ENCODE data around the gene STAMBPL1. TPM values are rescaled to one million over a fixed set of nuclear protein-coding genes. Genes with fewer than 3 reads are reported as not detected.
A peak's percentile ranks its signal among the peaks of the same experiment; 100 is the strongest.
"Not testable (repeated sequence)": the region's sequence is repeated elsewhere in the genome, so short reads cannot be mapped to it uniquely, and the experiment has no call there.

STAMBPL1 gene
- total RNA-seq, 1 donor from 2014 or later, result 2.4 TPM

DNA sequence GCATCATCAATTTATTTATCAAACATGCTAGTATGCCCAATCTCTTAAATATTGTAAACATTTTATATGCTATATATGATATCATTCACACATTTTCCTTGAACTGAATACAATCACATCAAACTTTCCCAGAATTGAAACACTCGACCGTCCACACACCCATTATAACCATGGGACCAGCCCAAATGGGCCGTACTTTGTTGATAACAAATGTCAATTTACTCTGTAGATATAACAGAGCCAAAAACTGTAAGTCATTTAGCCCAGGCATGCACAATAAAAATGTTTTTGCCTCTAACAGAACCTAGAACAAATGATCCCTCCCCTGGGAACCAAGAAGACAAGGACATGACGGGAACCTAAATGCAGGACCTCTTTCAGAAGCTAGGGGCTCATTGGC, 27.7 kb upstream of the STAMBPL1 start:
- ATAC-seq (no peak), DNase-seq (no peak)
- intact Hi-C loops (cut with micrococcal nuclease), result no loop called here

DNA sequence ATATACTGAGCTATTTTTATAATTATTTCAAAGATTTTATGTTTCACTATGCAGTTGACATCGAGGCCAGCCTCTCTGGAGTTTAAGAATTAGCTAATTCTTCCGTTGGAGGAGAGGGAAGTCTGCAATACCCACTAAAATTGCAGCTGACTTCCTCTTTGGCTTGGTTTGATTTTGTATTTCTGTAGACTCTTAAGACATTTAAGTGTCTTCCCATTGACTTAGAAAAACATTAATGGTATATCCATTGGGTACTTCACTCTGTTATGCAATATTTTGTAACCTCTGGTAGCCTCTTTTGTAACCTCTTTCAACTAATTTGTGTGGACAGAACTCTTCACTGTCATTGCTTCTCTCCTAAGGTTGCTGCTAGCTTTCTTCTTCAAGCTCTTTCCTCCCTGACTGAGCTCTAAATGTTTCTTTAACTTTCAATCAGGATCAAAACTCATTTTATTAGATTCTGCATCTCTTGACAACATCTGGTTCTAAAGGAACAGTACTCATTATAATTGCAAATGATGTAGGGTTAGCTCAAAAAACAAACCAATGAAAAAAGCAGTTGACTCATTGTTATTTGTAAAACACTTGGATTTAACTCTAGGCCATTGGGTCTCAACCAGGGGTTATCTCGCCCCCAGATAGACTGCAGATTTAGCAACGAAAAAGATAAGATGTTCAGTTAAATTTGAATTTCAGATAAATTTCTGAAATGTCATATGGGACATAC, 26.7 kb upstream of the STAMBPL1 start:
- intact Hi-C loops (cut with micrococcal nuclease), result no loop called here
- DNase-seq (no peak), ATAC-seq (peak; percentile 43)

DNA sequence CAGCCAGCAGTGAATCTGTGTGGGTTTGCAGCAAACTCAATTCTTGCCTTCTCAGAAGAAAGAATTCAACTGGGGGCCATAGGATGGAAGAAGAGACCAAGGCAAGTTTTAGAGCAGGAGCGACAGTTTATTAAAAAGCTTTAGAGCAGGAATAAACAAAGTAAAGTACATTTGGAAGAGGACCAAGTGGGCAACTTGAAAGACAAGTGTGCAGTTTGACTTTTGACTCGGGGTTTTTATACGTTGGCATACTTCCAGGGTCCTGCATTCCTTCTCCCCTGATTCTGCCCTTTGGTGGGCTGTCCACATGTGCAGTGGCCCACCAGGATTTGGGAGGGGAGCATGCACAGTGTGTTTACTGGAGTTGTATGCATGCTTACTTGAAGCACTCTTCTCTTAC, 25.4 kb upstream of the STAMBPL1 start:
- intact Hi-C loops (cut with micrococcal nuclease), result no loop called here
- ATAC-seq (no peak), DNase-seq (no peak)

DNA sequence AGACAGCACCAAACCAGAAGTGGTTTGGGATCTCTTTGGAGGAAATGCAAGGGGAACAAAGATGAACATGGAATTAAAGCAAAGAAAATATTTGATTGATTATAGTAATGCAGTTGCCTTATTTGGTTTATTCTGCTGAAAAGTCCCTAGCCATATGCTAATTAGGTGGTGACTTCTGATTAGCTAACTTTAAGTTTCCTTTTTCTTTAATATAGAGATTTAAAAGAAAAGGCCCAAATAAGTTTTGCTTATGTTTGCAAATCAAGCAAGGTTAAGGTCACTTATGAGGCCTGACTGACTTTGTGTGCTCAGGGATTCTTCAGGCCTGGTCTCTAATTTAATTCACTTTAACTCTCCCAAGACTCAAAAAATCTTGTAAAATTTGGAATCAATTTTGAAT, 22.2 kb upstream of the STAMBPL1 start:
- intact Hi-C loops (cut with micrococcal nuclease), result no loop called here
- ATAC-seq (no peak), DNase-seq (no peak)

DNA sequence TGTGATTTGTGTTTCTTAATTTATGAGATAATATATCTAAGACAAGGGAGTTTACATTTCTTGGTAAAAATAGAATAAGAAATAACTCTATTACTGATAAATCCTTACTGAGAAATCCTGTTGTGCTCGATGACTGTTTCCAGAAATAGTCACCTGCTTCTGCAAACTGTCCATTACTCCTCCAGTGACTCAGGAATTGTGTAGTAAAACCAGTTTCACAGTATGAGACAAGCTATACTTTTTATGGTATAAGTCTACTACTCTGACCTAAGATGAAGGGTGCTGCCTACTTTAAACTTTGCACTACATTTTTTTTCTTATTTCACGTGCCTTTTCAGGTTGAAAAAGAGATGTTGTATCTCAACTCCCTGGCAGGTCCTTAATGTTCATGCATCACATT, 21.6 kb upstream of the STAMBPL1 start:
- no peak for ATAC-seq
- intact Hi-C loops (cut with micrococcal nuclease), result no loop called here

DNA sequence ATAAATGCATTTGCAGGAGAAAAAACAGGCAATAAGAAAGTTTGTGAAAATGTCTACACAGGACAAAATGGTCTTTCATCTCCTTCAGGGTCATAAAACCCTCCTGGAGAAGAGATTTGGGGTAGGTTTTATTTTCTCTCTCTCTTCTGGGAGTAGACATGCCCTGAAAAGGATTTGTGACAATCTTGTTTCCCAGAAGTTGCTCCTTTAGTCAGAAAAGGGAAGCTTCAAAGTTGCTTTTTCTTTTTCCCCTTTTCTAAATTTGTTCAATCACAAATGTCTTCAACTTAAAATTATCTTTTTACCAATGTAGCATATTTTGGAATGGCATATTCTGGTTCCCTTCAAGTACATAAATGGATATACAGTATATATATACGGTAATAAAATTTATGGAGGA, 19.0 kb upstream of the STAMBPL1 start:
- DNase-seq (no peak), ATAC-seq (no peak)
- intact Hi-C loops (cut with micrococcal nuclease), result no loop called here

More for the DNA sequence above, 21.6 kb upstream of the STAMBPL1 start:
- no peak for DNase-seq

DNA sequence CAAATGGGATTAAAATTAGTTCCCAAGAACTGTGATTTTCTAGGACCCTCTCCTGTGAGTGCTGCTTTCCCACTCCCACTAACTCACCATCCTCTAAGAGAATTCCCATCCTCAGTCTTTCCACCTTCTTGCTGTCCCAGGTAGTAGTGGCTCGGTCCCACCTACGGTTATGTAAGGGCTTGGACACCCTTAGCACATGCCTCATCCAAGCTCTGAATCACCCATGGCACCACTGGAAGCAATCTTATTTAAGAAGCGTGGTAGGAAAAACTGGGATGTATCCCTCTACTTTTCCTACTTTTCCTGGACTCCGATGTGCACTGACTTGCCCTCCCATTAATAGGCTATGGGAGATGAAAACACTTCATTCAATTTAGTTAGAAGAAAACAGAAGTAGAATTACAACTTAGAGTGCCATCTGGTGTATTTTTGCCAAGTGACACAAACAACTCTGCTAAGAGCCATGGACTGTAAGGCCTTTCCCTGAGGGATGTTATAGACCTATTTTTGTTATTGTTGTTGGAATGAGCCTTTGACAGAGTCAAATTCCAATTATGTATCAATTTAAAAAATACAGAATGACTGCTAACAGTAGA, 14.7 kb upstream of the STAMBPL1 start:
- intact Hi-C loops (cut with micrococcal nuclease), result no loop called here
- no peak for DNase-seq
- no peak for ATAC-seq

DNA sequence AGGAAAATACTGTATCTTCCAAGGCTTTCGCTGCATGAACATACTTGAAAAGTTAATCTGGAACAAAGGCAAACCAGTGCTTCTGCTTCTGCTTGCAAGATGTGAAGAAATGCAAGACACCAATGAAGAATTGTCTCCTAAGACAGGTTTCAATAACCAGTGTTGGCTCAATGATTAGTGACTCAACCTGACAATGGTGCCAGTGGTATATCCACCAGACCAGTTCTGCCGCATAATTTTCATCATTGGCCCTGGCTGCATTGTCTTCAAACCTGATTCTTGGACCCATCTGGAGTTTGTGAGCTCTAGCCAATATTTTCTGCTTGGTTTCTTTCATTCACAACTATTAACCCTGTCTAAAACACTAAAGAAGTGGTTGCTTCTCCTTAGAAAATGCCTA, 13.6 kb upstream of the STAMBPL1 start:
- ATAC-seq (no peak), DNase-seq (no peak)
- intact Hi-C loops (cut with micrococcal nuclease), result no loop called here

DNA sequence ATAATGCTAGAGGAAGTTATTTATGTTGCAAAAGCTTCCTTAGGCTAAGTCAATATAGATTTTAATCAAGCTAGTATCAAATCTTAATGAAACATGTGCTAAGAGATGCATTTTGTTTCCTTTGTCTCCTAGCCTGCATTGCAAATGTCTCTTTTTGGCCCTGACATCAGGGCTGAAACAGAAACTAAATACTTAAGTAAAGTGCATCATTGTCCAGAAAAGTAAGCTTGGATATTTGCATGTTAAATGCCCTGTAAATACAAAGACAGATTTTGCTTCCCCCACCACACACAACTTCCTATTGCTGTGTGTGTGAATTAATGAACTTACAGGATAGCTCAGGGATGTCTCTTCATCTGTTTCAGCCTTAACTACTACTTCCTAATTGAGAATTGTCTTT, 10.0 kb upstream of the STAMBPL1 start:
- ATAC-seq (no peak), DNase-seq (no peak)
- intact Hi-C loops (cut with micrococcal nuclease), result no loop called here

DNA sequence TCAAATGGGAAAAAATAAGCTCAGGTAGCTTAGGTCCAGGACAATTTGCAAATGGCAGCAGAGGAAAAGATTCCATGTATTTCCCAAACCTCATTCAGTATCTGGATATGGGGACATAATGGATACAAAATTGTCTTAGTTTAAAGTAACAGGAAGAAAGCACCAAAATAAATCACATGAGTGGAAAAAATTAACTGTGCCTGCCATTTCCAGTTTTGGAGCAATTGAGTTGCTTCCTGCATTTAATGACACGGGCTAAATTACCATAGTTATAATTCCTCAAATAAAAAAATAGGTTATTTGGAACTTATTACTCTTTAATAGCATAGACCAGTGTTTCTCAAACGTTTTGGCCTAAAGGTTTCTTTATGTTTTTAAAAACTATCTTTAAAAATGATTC, 6.3 kb upstream of the STAMBPL1 start:
- intact Hi-C loops (cut with micrococcal nuclease), result no loop called here
- no peak for DNase-seq
- no peak for ATAC-seq

DNA sequence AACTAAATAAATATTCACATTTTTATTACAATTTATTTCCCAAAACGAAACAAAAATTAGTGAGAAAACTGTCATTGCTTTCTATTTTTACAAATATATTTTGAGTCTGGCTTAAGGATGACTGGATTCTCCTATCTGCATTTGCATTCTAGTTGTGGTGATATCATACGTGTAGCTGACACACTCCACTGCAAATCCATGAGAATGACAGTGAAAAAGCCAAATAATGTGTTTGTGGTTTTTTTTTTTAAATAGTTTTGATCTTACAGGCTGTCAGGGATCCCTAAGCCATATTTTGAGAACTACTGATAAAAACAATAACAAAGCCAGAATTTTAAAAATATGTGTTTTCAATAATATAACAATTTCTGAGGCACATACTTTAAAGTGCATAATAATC, 5.8 kb upstream of the STAMBPL1 start:
- intact Hi-C loops (cut with micrococcal nuclease), result no loop called here
- no peak for ATAC-seq
- no peak for DNase-seq

DNA sequence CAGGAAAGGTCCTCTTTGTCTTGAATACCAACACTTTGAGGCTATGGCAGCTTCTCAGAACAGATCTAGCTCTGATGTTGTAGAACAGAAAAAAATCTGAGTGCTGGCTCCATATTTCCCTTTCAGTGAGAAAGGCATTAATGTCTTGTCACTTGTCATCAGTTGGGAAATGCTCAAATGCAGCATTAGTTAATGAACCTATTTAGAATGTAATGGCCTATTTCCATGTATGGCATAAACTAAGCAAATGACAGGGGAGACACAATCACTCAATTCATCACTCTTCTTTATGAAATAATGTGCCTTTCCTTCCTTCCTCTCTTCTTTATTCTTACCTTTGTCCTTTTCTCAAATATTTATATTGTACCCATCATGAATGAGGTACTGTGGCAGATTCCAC, 5.0 kb upstream of the STAMBPL1 start:
- ATAC-seq (no peak), DNase-seq (no peak)
- intact Hi-C loops (cut with micrococcal nuclease), result no loop called here

DNA sequence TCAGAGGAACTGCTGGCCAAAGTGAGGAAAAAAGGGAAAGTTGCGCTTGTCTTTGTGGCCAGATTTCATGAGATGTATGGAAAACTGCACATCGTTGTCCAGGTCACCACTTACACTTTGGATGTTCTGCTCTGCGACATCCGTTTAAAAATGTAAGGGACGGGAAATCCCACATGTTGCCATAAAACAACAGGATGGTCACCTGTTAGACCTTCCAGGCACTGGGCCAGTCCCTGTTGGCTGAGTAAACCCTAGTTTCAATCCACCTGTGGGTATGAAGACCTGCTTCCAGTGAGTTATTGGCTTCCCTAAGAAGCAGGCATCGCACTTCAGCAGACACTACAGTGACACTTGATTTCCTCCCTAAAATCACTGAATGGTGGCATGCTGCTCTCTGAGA, 2.7 kb upstream of the STAMBPL1 start:
- DNase-seq (no peak), ATAC-seq (no peak)
- intact Hi-C loops (cut with micrococcal nuclease), result no loop called here

DNA sequence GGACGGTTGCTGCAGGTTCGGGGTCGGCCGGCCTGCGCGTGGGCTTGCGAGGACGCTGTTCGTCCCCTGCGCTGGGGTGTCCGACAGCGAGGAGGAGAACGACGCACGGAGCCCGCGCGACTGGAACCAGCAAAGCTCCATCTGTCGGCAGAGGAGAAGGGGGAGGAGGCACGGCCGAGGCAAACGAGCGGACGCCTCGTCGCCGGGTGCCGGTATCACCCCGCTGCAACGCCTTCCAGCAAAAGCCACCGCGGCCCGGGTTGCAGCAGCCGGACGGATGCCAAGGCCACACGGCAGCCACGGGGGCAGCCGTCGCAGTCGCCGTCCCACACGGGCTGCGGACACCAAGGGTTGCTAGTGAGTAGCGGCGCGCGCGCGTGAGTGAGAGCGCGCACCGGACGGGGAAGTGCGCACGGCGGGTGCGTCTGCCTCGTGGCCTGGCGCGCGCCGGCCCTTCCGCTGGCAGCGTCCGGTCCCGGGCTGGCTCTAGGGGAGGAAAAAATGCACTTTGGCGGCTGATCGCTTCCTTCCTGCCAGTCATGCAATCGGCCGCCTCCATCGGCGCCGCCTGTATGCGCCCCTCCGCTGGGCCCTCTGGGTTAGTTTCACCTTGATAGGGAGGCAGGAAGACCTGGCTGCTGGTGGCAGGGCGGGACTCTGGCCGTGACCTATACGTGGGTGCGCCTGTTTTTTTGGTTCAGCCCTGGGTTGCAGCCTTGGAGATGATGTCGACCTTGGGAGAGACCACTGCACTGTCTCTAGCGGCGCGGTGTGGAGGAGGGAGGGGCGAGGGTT, 434 bp downstream of the STAMBPL1 start:
- intact Hi-C loops (cut with micrococcal nuclease), result no loop called here
- peak; percentile 97 for ATAC-seq
- peak; percentile 92 for DNase-seq

DNA sequence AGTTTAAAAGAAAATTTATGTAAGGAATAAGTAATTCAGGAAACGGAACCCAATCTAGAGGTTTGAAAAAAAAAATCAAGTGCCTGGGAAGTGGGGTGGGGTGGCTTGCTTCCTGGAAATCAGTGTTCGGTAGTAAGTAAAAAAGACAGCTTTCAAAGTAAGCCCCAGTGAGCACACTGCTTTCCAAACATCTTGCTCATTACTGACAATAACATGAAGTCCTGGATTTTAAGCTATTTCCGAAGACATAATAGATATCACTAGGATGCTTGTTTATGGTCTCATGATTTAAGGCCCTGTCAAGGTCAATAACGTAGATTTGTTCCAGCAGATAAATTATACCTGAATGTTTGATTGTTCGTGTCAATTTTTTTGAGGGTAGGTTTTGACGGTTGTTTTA, 1.3 kb downstream of the STAMBPL1 start:
- intact Hi-C loops (cut with micrococcal nuclease), result no loop called here
- peak; percentile 6 for ATAC-seq
- DNase-seq, result no peak

DNA sequence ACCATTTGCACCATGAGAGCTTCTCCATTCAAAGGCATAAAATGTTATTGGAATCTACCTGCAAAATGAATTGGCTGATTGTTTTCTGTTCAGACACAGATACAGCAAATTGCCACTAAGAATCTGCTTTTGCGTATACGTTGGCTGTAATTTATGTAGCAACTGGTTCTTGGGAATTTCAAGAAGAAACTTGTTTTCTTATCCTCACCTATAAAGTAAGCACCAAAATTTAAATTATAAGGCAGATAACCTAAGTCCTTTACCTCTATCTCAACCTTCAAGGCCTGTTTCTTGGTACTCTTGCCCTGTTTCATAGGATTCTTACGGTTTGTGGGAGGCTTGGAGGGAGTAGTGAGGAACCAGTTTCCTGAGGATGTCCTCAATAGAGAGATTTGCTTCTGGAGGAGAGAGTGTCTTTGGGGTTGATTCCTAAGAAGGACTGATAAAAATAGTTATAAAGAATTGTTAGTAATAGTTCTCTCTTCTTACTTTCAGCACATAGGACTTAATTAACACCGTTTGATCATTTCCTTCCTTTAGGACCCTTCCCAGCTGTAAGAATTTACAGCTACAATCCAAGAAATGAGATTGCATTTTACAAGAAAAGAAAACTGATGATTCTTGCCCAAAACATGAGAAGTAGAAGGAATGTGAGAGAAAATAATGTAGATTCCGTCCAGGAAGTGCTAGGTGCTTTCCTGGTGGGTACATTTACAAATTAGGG, 2.0 kb downstream of the STAMBPL1 start:
- no peak for ATAC-seq
- no peak for DNase-seq
- intact Hi-C loops (cut with micrococcal nuclease), result no loop called here

DNA sequence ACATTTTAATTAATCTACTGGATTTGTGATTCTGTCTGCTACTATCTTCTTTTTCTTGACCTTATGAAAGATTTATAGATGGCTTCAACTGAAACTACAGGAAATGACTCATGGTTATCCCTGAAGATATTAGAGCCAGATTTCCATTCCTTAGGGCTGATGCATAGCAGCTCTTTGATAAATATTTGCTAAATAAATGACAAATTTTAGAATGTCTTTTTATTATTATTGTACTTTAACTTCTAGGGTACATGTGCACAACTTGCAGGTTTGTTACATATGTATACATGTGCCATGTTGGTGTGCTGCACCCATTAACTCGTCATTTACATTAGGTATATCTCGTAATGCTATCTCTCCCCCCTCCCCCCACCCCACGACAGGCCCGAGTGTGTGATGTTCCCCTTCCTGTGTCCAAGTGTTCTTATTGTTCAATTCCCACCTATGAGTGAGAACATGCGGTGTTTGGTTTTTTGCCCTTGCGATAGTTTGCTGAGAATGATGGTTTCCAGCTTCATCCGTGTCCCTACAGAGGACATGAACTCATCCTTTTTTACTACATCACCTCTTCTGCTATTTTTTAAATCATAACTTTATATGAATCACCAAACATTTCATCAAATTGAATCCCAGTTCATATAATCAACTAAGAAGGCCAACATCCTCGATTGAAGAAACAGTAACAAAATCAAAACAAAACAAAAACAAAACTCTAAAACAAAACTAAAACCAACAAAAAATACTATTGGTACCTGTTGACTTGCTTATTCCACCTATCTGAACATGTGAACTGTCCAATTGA, 2.8 kb downstream of the STAMBPL1 start:
- ATAC-seq; DNase-seq; intact Hi-C loops (cut with micrococcal nuclease): not testable (repeated sequence)

DNA sequence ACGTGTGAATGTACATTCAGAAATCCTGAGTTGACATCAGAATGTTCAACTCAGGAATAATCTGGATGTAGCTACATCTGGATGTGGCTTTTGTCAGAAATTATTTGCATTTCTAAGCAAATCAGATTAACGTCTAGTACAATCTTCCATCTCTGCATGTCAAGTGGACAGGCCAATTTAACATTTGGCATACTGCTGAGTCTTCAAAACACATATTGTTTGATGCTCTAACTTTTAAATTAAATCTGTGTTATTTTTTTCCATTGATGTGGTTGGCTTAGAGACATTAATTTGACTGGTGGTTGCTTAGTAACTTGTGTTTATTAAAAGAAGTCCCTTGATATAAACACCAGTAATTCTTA, 3.4 kb downstream of the STAMBPL1 start:
- ATAC-seq (no peak), DNase-seq (no peak)
- intact Hi-C loops (cut with micrococcal nuclease), result no loop called here

DNA sequence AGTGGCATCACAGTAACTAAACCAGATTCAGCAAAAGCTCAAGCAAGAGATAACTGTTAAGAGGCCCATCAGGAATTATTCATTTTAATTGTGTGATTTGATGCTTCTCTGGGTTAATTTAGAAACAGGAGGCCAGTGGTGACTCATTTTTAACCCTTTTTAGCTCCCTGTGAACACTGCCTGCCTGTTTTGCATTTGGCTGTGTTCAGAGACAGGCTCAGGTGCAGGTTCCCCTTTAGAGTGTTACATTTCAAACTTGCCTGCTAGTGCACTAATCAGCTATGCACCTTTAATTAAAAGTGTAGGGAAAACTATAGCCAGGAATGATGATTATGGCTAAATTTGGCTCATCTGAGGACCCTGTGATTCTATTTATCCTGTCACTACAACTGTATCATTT, 6.5 kb downstream of the STAMBPL1 start:
- intact Hi-C loops (cut with micrococcal nuclease), result no loop called here
- DNase-seq (no peak), ATAC-seq (no peak)
